GM23338 (cell line): Measurements from ENCODE around the gene TAAR5. TPM values are rescaled to one million over a fixed set of nuclear protein-coding genes. Genes with fewer than 3 reads are reported as not detected.

ENCODE experiments used
- ATAC-seq: fragments of 200-7000 bp; cut with Tn5 transposase; 3 replicates; pipeline ENCODE4 v1.9.1; 2020
- DNase-seq: peaks from one replicate; pipeline ENCODE4 v3.0.0-alpha.2; 2015; ENCODE audit warnings: low spot score
- H2AFZ ChIP-seq: fragments of 200-600 bp; sonication (generic); 2 replicates; pipeline ENCODE4 v1.8.0; 2016; ENCODE audit warnings: antibody characterized with exemption, mild to moderate bottlenecking, moderate library complexity
- H3F3A ChIP-seq: fragments of 200-600 bp; sonication (generic); replicated peaks from 2 replicates; pipeline ENCODE4 v1.8.0; 2017; ENCODE audit warnings: antibody characterized with exemption, mixed run types, low read depth
- H3K27ac ChIP-seq: fragments of 200-600 bp; sonication (generic); 2 replicates; pipeline ENCODE4 v1.6.1; 2016; ENCODE audit warnings: low read depth
- H3K27me3 ChIP-seq: fragments of 200-600 bp; sonication (generic); 2 replicates; pipeline ENCODE4 v1.8.0; 2016; ENCODE audit warnings: mild to moderate bottlenecking, mixed run types, moderate library complexity; ENCODE audit not compliant: insufficient read depth
- H3K36me3 ChIP-seq: fragments of 200-600 bp; sonication (generic); 2 replicates; pipeline ENCODE4 v1.8.0; 2016; ENCODE audit warnings: mild to moderate bottlenecking; ENCODE audit not compliant: insufficient read depth
- H3K4me1 ChIP-seq: fragments of 200-600 bp; sonication (generic); 2 replicates; pipeline ENCODE4 v1.8.0; 2016; ENCODE audit warnings: mild to moderate bottlenecking, moderate library complexity; ENCODE audit not compliant: insufficient read depth
- H3K4me2 ChIP-seq: fragments of 200-600 bp; sonication (generic); 2 replicates; pipeline ENCODE4 v1.7.1; 2017; ENCODE audit warnings: mixed run types
- H3K4me3 ChIP-seq: fragments of 200-600 bp; sonication (generic); 2 replicates; pipeline ENCODE4 v1.6.1; 2016; ENCODE audit warnings: mixed run types
- H3K79me2 ChIP-seq: fragments of 200-600 bp; sonication (generic); replicated peaks from 2 replicates; pipeline ENCODE4 v1.8.0; 2017; ENCODE audit warnings: mild to moderate bottlenecking; ENCODE audit not compliant: insufficient read depth
- H3K9me2 ChIP-seq: fragments of 200-600 bp; sonication (generic); 2 replicates; pipeline ENCODE4 v1.8.0; 2017; ENCODE audit not compliant: insufficient read depth
- H4K20me1 ChIP-seq: fragments of 200-600 bp; sonication (generic); replicated peaks from 2 replicates; pipeline ENCODE4 v1.8.0; 2017; ENCODE audit warnings: mild to moderate bottlenecking; ENCODE audit not compliant: insufficient read depth
- H3K27ac Mint-ChIP-seq: 2 replicates; pipeline ENCODE4 v1.8.0; 2020; ENCODE audit warnings: inconsistent platforms, mild to moderate bottlenecking, moderate library complexity, mixed read lengths
- H3K27me3 Mint-ChIP-seq: 3 replicates; pipeline ENCODE4 v1.8.0; 2022; ENCODE audit warnings: low read depth, mild to moderate bottlenecking, moderate library complexity, mixed read lengths, inconsistent platforms; ENCODE audit not compliant: insufficient read depth, poor library complexity
- H3K36me3 Mint-ChIP-seq: 3 replicates; pipeline ENCODE4 v1.8.0; 2021; ENCODE audit warnings: low read depth, mild to moderate bottlenecking, inconsistent platforms, moderate library complexity, mixed read lengths
- H3K4me1 Mint-ChIP-seq: 3 replicates; pipeline ENCODE4 v1.8.0; 2020; ENCODE audit warnings: mild to moderate bottlenecking, inconsistent platforms, mixed read lengths
- H3K4me3 Mint-ChIP-seq: 3 replicates; pipeline ENCODE4 v1.8.0; 2021; ENCODE audit warnings: moderate library complexity, mild to moderate bottlenecking, inconsistent platforms, mixed read lengths
- H3K9me3 Mint-ChIP-seq: 3 replicates; pipeline ENCODE4 v1.8.0; 2020; ENCODE audit warnings: moderate library complexity, mild to moderate bottlenecking, inconsistent platforms, mixed read lengths
- CREB1 ChIP-seq: fragments of 250-450 bp; sonication (Bioruptor Pico); IDR thresholded peaks from 2 replicates; pipeline ENCODE4 v1.5.0; 2020; ENCODE audit warnings: low read depth, mild to moderate bottlenecking, moderate library complexity
- CTCF ChIP-seq, 2 experiments: fragments of 200-600 bp in 1 of 2; sonication (generic) in 1 of 2; conservative IDR thresholded peaks; 2 replicates each; pipeline versions ENCODE4 v1.5.1 to v1.6.1; 2016 to 2017; ENCODE audit warnings: antibody characterized with exemption in 2 of 2, low read depth in 2 of 2, mild to moderate bottlenecking in 2 of 2, moderate library complexity in 1 of 2
- ETS1 ChIP-seq: IDR thresholded peaks from 2 replicates; pipeline ENCODE4 v1.6.1; 2016; ENCODE audit warnings: antibody characterized with exemption
- EZH2 ChIP-seq: fragments of 200-600 bp; sonication (generic); IDR thresholded peaks from one replicate; pipeline ENCODE4 v1.8.0; 2017; ENCODE audit warnings: antibody characterized with exemption, mild to moderate bottlenecking, low read depth; ENCODE audit not compliant: unreplicated experiment
- EZH2phosphoT487 ChIP-seq: fragments of 200-600 bp; sonication (generic); IDR thresholded peaks from one replicate; pipeline ENCODE4 v1.8.1; 2018; ENCODE audit warnings: antibody characterized with exemption; ENCODE audit not compliant: unreplicated experiment
- JUNB ChIP-seq: IDR thresholded peaks from one replicate; pipeline ENCODE4 v1.6.1; 2016; ENCODE audit warnings: antibody characterized with exemption; ENCODE audit not compliant: unreplicated experiment
- NANOG ChIP-seq: IDR thresholded peaks from 2 replicates; pipeline ENCODE4 v1.6.1; 2016; ENCODE audit warnings: antibody characterized with exemption, borderline replicate concordance
- POLR2AphosphoS5 ChIP-seq: IDR thresholded peaks from 2 replicates; pipeline ENCODE4 v1.6.1; 2016; ENCODE audit warnings: antibody characterized with exemption, low read depth
- REST ChIP-seq: IDR thresholded peaks from one replicate; pipeline ENCODE4 v1.6.1; 2018; ENCODE audit warnings: antibody characterized with exemption; ENCODE audit not compliant: unreplicated experiment
- STAT1 ChIP-seq: IDR thresholded peaks from one replicate; pipeline ENCODE4 v1.6.1; 2016; ENCODE audit warnings: antibody characterized with exemption; ENCODE audit not compliant: unreplicated experiment
- ZNF114 ChIP-seq: fragments of 250-450 bp; sonication (Bioruptor Pico); IDR thresholded peaks from 2 replicates; pipeline ENCODE4 v1.5.0; 2020; ENCODE audit warnings: mild to moderate bottlenecking, moderate library complexity
- ZNF331 ChIP-seq: fragments of 250-450 bp; sonication (Bioruptor Pico); IDR thresholded peaks from 2 replicates; pipeline ENCODE4 v1.5.0; 2020; ENCODE audit warnings: low read depth, mild to moderate bottlenecking, moderate library complexity
- ZNF462 ChIP-seq: fragments of 250-450 bp; sonication (Bioruptor Pico); IDR thresholded peaks from 2 replicates; pipeline ENCODE4 v1.5.0; 2020; ENCODE audit warnings: mild to moderate bottlenecking, moderate library complexity
- polyA plus RNA-seq: library from polyadenylated mRNA; unstranded; fragments of >200 nt; fragmentation: Nextera tagmentation; extraction: Ambion mirVana; gene quantifications from 2 replicates; pipeline ENCODE4 v1.2.1, GENCODE V29; 2016
- total RNA-seq: library from RNA; depleted of rRNA; stranded (reverse); fragments of >200 nt; shearing (Covaris generic); gene quantifications from 2 replicates; pipeline ENCODE4 v1.2.3, GENCODE V29; 2014

Gene TAAR5
- total and polyA plus RNA-seq, 2 experiments from 2014 or later, result not detected

- H3K27ac Mint-ChIP-seq, result peak overlapping the region; percentile 32; the same call in 1 of the 2 replicates
- peak overlapping the region; percentile 16 for H2AFZ ChIP-seq
- H3K4me1 Mint-ChIP-seq, result peaks cover 37% of the 10 kb centered on the region
Measured at GRCh38 chr6:132567566-132567965, 22.0 kb downstream of the TAAR5 start.

More at GRCh38 chr6:132567566-132567965, 22.0 kb downstream of the TAAR5 start:
- Histone ChIP-seq H3K27ac (0 out of 2 replicates have a peak overlapping the region, but pooled peaks have one; percentile 16), H3K36me3 (no peaks in the 10 kb centered on the region), H3K27me3 (no peaks in the 10 kb centered on the region), H3K4me1 (peaks cover 31% of the 10 kb centered on the region), H3K9me2 (no peaks in the 10 kb centered on the region), H4K20me1 (no peaks in the 10 kb centered on the region), H3K4me2 (no peak overlapping the region), H3K79me2 (no peaks in the 10 kb centered on the region), H3K4me3 (no peak overlapping the region), H3F3A (no peaks in the 10 kb centered on the region)
- no peaks in the 10 kb centered on the region for H3K36me3 Mint-ChIP-seq
- H3K27me3 Mint-ChIP-seq, result peaks cover 3% of the 10 kb centered on the region
- H3K9me3 Mint-ChIP-seq, result no peaks in the 10 kb centered on the region
- no peak overlapping the region for H3K4me3 Mint-ChIP-seq
- DNase-seq, result no peak
- TF ChIP-seq ZNF462 (CRISPR knock-in tag) (no peak), ZNF114 (CRISPR knock-in tag) (no peak), EZH2 (no peak), JUNB (no peak), POLR2AphosphoS5 (no peak), REST (no peak), NANOG (no peak), EZH2phosphoT487 (no peak), STAT1 (no peak), CTCF (conservative IDR thresholded peaks at IDR 0.05; ENCODE audit: low read depth in 2 of 2) (no peak), ETS1 (no peak), CREB1 (CRISPR knock-in tag) (no peak), ZNF331 (no peak)
- no peak for ATAC-seq
